Lower leg skin (tissue), 3 donors: ENCODE data around the gene DHX58.

ENCODE experiments used
- POLR2A ChIP-seq, 2 donors: fragments of 450-650 bp; IDR thresholded peaks; one replicate each; pipeline ENCODE4 v1.6.1; 2016 to 2017; ENCODE audit warnings: antibody characterized with exemption in 2 of 2, mild to moderate bottlenecking in 1 of 2, moderate library complexity in 1 of 2
- TF ChIP-seq, protein P1 (sequence below), 3 donors: fragments of 450-650 bp; IDR thresholded peaks; one replicate each; pipeline ENCODE4 v1.5.1; 2016; ENCODE audit warnings: antibody characterized with exemption in 3 of 3, mild to moderate bottlenecking in 3 of 3, moderate library complexity in 2 of 3

DNA sequence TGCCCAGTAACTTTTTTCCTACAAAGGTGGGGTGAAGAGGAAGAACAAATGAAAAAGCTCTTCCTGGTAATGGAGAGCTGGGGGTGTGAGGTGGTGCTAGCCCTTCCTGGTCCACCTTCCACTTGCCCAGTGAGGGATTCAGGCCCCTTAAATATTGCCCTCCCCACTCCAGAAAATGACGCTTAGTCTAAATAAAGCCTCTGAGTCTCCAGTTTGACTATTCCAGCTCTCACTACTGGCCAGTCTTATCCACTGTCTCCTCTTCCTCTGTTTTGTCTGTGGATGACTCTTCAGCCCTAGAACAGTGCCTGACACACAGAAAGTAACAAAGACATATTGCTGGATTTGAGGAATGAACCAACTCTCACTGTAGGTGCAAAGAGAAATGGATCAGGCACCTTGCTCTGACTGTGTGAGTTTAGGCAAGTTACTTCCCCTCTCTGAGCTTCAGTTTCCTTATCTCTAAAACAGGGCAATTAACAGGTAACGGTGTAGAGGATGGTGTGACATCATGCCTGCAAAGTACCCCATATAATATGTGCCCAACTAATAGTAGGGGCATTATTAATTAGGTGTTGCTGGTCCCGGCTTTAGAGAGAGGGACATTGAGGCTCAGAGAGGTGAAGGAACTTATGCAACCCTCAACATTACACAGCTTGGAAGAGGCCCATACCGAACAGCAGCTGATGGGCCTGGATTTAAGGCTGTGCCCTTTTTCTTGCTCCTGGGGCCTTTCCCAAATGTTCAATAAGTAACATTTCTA lies 35.5 kb downstream of the DHX58 start:
- TF ChIP-seq, protein P1, sequence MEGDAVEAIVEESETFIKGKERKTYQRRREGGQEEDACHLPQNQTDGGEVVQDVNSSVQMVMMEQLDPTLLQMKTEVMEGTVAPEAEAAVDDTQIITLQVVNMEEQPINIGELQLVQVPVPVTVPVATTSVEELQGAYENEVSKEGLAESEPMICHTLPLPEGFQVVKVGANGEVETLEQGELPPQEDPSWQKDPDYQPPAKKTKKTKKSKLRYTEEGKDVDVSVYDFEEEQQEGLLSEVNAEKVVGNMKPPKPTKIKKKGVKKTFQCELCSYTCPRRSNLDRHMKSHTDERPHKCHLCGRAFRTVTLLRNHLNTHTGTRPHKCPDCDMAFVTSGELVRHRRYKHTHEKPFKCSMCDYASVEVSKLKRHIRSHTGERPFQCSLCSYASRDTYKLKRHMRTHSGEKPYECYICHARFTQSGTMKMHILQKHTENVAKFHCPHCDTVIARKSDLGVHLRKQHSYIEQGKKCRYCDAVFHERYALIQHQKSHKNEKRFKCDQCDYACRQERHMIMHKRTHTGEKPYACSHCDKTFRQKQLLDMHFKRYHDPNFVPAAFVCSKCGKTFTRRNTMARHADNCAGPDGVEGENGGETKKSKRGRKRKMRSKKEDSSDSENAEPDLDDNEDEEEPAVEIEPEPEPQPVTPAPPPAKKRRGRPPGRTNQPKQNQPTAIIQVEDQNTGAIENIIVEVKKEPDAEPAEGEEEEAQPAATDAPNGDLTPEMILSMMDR (IDR thresholded peaks at IDR 0.05) = no peak
- TF ChIP-seq POLR2A (IDR thresholded peaks at IDR 0.05) = no peak
